ENCODE measurements around the gene TIGD1. TPM values are rescaled to one million over a fixed set of nuclear protein-coding genes. Genes with fewer than 3 reads are reported as not detected.

The TIGD1 gene
- total and polyA plus RNA-seq, 2 experiments from 2014 or later = 7.6 to 9.3 TPM

- H2AFZ ChIP-seq = no peak overlapping the region
- H3K9me2 ChIP-seq (ENCODE audit: insufficient read depth) = no peaks in the 10 kb centered on the region
- no peaks in the 10 kb centered on the region for H3F3A ChIP-seq (replicated peaks; ENCODE audit: low read depth)
- Mint-ChIP-seq H3K36me3 (ENCODE audit: low read depth) (peaks cover 16% of the 10 kb centered on the region), H3K4me3 (no peak overlapping the region), H3K9me3 (no peaks in the 10 kb centered on the region), H3K27me3 (ENCODE audit: insufficient read depth, low read depth, poor library complexity) (no peaks in the 10 kb centered on the region), H3K4me1 (no peaks in the 10 kb centered on the region), H3K27ac (no peak overlapping the region)
- no peak for TF ChIP-seq ZNF462 (CRISPR knock-in tag; IDR thresholded peaks at IDR 0.05)
- no peak for TF ChIP-seq ZNF114 (CRISPR knock-in tag; IDR thresholded peaks at IDR 0.05)
- TF ChIP-seq EZH2phosphoT487 (IDR thresholded peaks at IDR 0.05; ENCODE audit: unreplicated experiment) = no peak
- TF ChIP-seq POLR2AphosphoS5 (IDR thresholded peaks at IDR 0.05; ENCODE audit: low read depth) = no peak
- no peak for TF ChIP-seq STAT1 (IDR thresholded peaks at IDR 0.05; ENCODE audit: unreplicated experiment)
- no peak for TF ChIP-seq CREB1 (CRISPR knock-in tag; IDR thresholded peaks at IDR 0.05; ENCODE audit: low read depth)
- TF ChIP-seq EZH2 (IDR thresholded peaks at IDR 0.05; ENCODE audit: low read depth, unreplicated experiment) = no peak
- TF ChIP-seq ZNF331 (CRISPR knock-in tag; IDR thresholded peaks at IDR 0.05; ENCODE audit: low read depth) = no peak
- H3K79me2 ChIP-seq (replicated peaks; ENCODE audit: insufficient read depth) = no peaks in the 10 kb centered on the region
- no peak for DNase-seq (ENCODE audit: low spot score)
- H3K27ac ChIP-seq (ENCODE audit: low read depth) = no peak overlapping the region
- H3K4me1 ChIP-seq (ENCODE audit: insufficient read depth) = no peaks in the 10 kb centered on the region
- H3K36me3 ChIP-seq (ENCODE audit: insufficient read depth) = no peaks in the 10 kb centered on the region
- H3K4me2 ChIP-seq = no peak overlapping the region
- H3K27me3 ChIP-seq (ENCODE audit: insufficient read depth) = no peaks in the 10 kb centered on the region
- H4K20me1 ChIP-seq (replicated peaks; ENCODE audit: insufficient read depth) = peaks cover 8% of the 10 kb centered on the region
- H3K4me3 ChIP-seq = no peak overlapping the region
- ATAC-seq = no peak
These were observed 30.3 kb upstream of the TIGD1 start for GRCh38 chr2:232580648-232580981.

DNA sequence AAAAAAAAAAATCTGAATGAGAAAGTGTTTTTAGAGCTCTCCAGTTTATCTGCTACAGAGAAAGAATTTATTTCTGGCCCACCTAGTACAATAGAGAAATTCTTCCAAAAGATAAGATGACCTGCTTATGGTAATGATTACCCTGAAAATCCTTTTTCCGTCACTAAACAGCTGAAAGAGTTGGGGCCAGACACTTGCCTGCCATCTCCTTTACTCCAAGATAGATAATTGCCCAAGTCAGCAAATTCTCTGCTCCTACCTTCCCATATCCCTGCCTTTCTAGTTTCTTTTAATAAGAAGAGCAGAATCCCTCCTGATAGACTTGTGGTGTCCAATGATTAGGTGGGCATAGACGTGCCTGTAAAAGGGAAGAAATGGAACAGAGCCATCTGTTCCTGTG is 28.3 kb upstream of the TIGD1 start:
- Histone ChIP-seq H2AFZ (no peak overlapping the region), H4K20me1 (replicated peaks; ENCODE audit: insufficient read depth) (peaks cover 8% of the 10 kb centered on the region), H3F3A (replicated peaks; ENCODE audit: low read depth) (no peaks in the 10 kb centered on the region), H3K27ac (ENCODE audit: low read depth) (no peak overlapping the region), H3K4me2 (no peak overlapping the region), H3K9me2 (ENCODE audit: insufficient read depth) (no peaks in the 10 kb centered on the region), H3K79me2 (replicated peaks; ENCODE audit: insufficient read depth) (no peaks in the 10 kb centered on the region), H3K4me3 (no peak overlapping the region), H3K27me3 (ENCODE audit: insufficient read depth) (no peaks in the 10 kb centered on the region), H3K36me3 (ENCODE audit: insufficient read depth) (no peaks in the 10 kb centered on the region), H3K4me1 (ENCODE audit: insufficient read depth) (no peaks in the 10 kb centered on the region)
- Mint-ChIP-seq H3K27me3 (ENCODE audit: insufficient read depth, low read depth, poor library complexity) (no peaks in the 10 kb centered on the region), H3K27ac (no peak overlapping the region), H3K4me3 (no peak overlapping the region), H3K36me3 (ENCODE audit: low read depth) (peaks cover 20% of the 10 kb centered on the region), H3K9me3 (no peaks in the 10 kb centered on the region), H3K4me1 (no peaks in the 10 kb centered on the region)
- no peak for ATAC-seq
- DNase-seq (ENCODE audit: low spot score) = no peak
- TF ChIP-seq REST (IDR thresholded peaks at IDR 0.05; ENCODE audit: unreplicated experiment) (no peak), JUNB (IDR thresholded peaks at IDR 0.05; ENCODE audit: unreplicated experiment) (no peak), CREB1 (CRISPR knock-in tag; IDR thresholded peaks at IDR 0.05; ENCODE audit: low read depth) (no peak), ZNF114 (CRISPR knock-in tag; IDR thresholded peaks at IDR 0.05) (no peak)

Data from GM23338 (cell line).